ENCODE results near the gene ANKRD28.

DNA sequence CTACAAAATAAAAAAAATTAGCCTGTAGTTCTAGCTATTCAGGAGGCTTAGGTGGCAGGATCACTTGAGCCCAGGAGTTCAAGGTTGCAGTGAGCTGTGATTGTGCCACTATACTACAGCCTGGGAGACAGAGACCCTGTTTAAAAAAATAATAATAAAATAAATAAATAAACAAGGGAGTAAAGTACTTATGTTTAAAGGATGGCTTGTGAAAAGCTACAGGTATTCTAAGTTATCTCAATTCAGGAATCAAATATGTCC, 74.2 kb downstream of the ANKRD28 start:
- TF ChIP-seq CTCF (conservative IDR thresholded peaks at IDR 0.05) (no peak), ZFX (IDR thresholded peaks at IDR 0.05) (no peak)

Measured in C4-2B (cell line).